Measurements from ENCODE around the gene GNGT2.

GRCh38 chr17:49162866-49163265 lies 47.5 kb downstream of the GNGT2 start:
- no peak for TF ChIP-seq CTCF (conservative IDR thresholded peaks at IDR 0.05)
- TF ChIP-seq EZH2 (IDR thresholded peaks at IDR 0.05; ENCODE audit: low read depth): no peak

Data from PC-9 (cell line).